GM19238 (cell line): Measurements from ENCODE around the gene ERO1B.
"Not testable (repeated sequence)": the region's sequence is repeated elsewhere in the genome, so short reads cannot be mapped to it uniquely, and the experiment has no call there.

Experiments used
- DNase-seq: peaks from one replicate; pipeline ENCODE4 v3.0.0; 2011; ENCODE audit warnings: low spot score; ENCODE audit not compliant: insufficient read length

Gene ERO1B

DNA sequence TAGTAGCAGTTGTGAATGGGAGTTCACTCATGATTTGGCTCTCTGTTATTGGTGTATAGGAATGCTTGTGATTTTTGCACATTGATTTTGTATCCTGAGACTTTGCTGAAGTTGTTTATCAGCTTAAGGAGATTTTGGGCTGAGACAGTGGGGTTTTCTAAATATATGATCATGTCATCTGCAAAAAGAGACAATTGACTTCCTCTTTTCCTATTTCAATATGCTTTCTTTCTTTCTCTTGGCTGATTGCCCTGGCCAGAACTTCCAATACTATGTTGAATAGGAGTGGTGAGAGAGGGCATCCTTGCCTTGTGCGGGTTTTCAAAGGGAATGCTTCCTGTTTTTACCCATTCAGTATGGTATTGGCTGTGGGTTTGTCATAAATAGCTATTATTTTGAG, 93.7 kb downstream of the ERO1B start:
- DNase-seq = not testable (repeated sequence)

DNA sequence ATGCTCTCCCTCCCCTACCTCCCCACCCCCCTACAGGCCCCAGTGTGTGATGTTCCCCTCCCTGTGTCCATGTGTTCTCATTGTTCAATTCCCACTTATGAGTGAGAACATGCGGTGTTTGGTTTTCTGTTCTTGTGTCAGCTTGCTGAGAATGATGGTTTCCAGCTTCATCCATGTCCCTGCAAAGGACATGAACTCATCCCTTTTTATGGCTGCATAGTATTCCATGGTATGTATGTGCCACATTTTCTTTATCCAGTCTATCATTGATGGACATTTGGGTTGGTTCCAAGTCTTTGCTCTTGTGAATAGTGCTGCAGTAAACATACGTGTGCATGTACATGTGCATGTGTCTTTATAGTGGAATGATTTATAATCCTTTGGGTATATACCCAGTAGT, 95.3 kb downstream of the ERO1B start:
- DNase-seq = not testable (repeated sequence)

DNA sequence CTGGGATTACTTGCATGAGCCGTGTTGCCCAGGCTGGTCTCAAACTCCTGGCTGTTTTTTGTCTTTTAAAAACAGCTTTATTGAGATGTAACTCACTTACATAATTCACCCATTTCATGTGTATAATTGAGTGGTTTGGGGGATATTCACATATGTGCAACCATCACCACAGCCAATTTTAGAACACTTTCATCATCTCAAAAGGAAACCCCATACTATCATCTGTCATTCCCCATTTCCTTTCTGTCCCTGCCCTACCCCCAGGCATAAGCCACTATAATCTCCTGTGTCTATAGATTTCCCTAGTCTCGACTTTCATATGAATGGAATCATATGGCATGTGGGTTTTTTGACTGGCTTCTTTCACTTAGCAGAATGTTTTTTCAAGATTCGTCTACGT, 96.1 kb downstream of the ERO1B start:
- DNase-seq = no peak

DNA sequence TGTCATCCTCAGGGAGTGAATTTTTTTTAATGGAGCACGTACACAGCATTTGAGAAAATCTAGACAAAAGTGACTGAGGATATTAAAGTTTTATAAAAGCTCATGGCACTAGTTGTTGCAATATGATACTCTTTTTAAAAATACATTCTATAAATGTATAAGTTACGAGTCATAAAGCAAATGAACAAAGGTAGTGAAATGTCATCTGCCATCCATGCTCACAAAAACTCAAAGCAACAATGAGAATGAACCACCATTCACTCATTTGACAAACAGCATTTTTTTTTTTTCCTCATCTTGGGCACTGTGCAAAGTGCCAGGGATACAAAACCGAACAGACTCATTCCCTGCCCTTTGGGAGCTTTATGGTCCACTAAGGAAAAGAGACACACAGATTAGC, 100.7 kb downstream of the ERO1B start:
- DNase-seq = no peak

DNA sequence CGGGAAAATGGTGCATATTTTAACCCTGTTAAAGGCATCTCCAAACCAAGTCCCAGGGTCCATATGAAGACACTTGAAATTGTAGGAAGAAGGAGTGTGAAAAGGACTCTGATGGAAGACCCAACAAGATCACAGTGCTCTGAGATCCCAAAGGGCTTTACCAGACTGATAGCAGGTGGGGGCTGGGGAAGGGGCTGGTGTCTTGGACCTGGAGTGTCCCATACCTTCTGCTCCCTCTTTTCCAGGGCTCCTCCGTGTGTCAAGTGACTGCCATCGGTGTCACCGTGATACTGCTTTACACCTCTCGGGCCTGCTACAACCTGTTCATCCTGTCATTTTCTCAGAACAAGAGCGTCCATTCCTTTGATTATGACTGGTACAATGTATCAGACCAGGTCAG, 102.1 kb downstream of the ERO1B start:
- DNase-seq = no peak

DNA sequence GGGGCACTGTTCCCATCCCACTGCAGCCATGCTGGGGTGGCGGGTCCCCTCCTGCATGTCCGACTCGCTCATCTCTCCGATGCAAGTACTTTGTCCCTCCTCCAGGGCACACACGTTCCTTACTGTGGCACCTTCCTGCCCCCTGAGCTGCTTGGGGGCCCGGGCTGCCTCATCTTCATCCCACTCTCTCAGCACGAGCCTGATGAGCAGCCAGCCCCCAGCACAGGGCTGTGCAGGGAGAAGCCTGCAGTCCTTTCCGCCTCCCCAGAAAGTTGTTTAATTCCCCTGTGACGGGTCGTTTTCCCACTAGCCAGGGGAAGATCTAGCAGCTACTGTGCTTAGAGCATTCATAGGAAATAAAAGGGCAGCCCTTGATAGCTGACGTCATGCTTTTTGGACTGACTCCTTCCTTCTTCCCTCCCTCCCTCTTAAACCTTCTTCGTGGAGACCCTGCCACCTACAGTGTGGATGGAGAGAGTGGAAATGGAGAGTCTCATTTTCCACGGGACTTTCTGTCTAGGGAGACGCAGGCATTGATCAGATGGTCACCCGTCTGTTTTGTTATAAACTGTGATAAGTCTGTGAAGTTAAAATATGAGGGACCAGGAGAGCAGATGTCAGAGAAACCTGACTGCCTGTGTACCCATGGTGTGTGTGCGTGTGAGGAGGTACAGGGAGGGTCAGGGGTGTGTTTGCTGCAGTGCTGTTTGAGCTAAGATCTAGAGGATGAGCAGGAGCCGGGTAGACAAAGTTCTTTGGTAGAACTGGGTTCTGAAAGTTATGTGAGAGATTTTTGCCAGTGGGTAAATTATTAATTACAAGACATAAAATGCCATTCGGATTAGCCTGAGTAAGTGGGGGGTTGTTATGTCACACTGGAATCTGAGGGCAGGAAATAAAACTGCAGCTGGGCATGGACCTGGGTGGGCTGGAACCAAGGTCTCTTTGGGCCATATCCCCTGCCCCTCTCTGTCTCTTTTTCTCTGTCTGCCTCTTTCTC, 105.1 kb downstream of the ERO1B start:
- DNase-seq = no peak

DNA sequence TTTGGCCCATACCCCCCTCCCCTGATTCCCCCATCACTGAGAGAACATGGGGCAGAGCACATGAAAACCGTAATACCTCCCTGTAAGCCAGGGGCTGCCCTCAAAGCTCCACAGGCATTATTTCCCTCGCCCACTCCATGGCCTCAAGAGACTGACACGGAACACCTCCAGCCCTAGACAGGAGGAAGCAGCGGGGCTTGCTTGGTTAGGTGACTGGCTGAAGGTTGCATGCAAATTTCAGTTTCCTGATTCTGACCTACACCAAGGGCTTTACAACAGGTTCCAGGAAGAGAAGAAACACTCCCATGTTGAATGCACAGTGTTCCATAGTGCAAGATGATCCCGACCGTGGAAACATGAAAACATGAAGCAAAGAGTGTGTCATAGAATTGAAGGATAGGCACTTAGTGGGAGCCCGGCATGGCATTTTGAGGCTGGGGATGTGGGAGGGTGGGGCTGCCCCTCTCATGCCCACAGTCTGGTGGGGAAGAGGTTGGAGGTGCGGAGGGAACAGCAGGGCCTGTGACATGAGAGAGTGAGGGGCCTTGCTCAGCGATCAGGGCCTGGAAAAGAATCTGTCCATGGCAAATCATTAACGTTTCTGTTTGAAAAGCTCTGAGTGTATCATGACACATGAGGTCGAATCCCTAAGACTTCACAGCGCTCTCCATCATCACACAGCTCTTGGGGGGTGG, 106.0 kb downstream of the ERO1B start:
- no peak for DNase-seq

DNA sequence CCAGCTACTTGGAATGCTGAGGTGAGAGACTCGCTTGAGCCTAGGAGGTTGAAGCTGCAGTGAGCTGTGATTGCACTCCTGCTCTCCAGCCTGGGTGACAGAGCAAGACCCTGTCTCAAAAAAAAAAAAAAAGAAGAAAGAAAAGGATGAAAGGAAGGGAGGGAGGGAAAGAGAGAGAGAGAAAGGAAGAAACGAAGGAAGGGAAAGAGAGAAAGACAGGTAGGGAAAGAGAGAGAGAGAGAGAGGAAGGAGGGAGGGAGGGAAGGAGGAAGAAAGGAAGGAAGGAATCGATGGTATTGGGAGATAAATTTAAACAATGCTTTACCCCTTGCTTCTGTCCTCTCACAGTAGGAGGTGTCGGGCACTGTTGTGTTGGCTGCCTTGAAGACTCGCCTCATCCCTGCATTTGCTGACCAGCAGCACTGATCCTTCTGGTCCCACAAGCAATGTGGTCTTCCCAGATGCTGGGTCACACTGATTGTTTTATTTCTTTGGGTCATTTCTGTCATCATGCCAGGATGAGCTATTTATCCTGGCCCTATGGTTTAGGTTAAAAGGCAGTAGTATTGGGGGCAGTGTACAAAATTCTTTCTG, 108.5 kb downstream of the ERO1B start:
- DNase-seq = no peak

DNA sequence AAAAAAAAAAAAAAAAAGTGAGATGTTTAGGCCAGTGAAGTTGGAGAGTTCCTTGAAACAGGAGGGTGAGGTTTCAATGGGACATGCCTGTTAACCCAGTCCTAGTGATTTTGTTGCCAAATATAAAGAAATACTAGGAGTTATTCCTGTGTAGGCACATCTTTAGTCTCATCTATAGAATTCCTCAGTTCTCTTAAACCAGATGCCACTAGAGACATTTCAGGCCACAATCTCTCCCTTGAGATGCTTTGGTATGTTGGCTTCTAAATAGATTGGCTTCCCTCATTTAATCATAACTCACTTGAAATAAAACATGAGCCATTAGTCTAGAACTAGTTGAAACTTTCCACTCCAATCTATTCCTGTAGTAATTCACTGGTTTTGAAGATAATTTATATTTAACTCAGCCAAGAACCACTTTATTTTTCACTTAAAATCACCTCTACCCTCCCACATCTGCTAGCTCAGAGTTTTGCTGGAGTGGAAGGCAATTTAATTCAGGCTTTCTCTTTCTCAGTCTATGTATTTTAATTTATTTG, 109.6 kb downstream of the ERO1B start:
- no peak for DNase-seq

DNA sequence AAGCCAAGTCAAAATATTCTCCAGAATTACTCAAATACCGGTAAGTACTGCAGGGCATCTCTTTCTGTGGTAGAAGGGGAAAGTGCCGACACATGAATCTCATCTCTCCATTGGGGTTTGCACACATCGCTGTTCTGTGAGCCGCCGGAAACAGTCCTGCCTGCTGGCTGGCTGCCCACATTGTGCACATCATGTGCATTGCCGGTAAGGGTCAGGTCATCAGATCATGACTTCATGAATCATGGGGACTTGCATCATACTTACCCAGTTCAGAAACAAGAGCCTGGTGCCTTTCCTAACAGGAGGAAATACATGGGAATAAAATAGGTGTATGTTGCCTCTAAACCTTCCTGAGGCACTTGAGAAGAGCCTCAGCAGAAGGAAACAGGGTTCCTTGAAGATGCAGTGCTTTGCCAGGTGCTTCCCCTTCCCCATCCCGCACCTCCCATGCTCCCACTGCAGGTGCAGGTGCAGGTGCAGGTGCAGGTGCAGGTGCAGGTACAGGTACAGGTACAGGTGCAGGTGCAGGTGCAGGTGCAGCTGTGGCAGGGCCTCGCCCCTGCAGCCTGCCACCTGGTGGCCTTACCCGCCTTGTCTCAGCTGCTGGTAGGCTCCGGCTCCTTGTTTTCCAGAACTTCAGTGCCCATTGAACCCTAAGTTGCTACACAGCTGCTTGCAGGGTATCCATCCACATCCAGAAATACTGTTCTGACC, 112.9 kb downstream of the ERO1B start:
- DNase-seq = no peak

DNA sequence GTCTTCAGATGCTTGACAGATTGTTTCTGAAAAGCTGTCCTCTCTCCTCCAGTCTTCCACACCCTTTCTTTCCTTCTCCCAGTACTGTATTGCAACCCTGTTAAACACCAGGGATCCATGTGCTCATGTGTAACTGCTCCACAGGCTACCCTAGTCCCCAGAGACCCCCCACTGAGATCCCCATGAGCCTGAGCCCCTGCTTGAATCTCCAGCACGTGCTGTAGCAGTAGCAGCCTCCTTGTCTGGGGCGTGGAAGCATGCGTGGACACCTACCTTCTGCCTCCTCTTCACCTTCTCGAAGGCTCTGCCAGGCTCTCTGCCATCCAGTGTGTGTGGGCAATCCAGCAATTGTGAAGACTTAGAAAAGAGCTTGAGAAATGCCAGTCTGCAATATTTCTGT, 114.2 kb downstream of the ERO1B start:
- DNase-seq = no peak

DNA sequence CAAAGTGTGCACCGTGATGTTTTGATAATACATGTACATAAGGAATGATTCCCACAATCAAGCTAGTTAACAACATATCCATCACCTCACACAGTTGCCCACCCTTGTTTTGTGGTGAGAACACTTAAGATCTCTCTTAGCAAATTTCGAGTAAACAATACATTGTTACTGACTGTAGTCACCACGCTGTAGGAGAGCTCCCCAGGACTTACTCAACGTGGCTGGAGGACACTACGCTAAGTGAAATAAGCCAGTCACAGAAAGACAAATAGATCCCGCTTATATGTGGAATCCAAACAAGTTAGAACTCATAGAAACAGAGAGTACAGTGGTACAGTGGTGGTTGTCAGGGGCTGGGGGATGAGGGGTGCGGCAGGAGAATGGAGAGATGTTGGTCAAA, 114.6 kb downstream of the ERO1B start:
- DNase-seq = no peak

DNA sequence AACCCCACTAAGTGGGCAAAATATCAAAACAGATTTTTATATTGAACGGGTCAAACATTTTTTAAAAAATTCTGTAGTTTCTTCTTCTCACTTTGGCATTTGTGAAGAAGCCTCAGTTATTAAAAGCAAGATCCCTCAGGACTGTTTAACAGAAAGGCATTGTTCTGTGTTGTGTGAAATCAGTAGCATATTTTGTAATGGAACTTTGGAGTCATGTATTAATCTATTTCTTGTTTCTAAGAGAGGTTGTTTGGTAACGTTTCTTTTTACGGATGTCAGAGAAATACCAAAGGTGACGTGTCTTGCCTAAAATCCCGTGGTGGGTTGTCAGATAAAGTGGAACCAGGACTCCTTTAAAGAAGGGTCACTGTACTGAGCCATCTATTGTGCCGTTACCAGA, 115.7 kb downstream of the ERO1B start:
- no peak for DNase-seq
